PC-9 (cell line): Measurements from ENCODE around the gene SEC14L1.

ENCODE experiments used
- EZH2 ChIP-seq: fragments of 200-600 bp; sonication (generic); IDR thresholded peaks from 2 replicates; pipeline ENCODE4 v1.8.0; 2017; ENCODE audit warnings: antibody characterized with exemption, low read depth
- TF ChIP-seq, protein P1 (sequence below): fragments of 200-600 bp; sonication (generic); conservative IDR thresholded peaks from 2 replicates; pipeline ENCODE4 v1.6.1; 2017; ENCODE audit warnings: mixed run types, antibody characterized with exemption, mild to moderate bottlenecking, moderate library complexity

DNA sequence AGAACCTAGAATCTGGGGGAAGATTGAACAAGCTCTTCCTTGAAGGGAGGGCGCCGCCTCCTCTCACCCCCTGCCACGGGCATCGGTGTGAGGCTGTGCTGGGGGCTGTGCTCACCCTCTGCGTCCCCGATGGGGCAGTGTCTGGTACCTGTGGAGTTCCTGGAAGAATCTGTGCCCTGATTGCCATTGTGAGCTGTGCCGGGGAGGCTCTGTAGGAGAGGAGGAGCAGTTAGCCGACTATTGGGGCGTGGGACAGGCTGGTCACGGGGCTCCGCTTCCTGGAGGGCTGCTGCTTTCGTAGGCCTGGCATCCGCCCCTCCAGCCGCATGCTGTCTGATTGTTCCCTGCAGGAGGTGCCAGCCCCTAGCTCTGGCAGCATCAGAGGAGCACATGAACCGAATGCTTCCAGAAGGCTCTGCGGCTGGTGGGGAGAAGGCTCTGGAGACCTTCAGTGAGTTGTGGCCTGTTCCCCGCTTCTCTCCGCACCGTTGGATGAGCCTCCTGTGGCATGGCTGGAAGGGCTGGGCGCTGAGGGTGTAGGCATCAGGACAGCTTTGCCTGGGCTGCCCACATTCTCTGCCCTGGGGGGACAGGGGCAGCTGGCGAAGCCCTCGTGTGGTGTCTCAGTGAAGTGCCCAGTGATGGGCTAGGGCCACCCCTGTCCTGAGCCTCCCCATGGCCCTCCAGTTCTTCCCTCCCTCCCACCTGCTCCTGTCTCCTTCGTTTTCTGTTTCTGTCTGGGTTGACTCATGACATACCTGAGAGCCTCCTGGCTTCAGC, 86.9 kb downstream of the SEC14L1 start:
- TF ChIP-seq, protein P1, sequence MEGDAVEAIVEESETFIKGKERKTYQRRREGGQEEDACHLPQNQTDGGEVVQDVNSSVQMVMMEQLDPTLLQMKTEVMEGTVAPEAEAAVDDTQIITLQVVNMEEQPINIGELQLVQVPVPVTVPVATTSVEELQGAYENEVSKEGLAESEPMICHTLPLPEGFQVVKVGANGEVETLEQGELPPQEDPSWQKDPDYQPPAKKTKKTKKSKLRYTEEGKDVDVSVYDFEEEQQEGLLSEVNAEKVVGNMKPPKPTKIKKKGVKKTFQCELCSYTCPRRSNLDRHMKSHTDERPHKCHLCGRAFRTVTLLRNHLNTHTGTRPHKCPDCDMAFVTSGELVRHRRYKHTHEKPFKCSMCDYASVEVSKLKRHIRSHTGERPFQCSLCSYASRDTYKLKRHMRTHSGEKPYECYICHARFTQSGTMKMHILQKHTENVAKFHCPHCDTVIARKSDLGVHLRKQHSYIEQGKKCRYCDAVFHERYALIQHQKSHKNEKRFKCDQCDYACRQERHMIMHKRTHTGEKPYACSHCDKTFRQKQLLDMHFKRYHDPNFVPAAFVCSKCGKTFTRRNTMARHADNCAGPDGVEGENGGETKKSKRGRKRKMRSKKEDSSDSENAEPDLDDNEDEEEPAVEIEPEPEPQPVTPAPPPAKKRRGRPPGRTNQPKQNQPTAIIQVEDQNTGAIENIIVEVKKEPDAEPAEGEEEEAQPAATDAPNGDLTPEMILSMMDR = no peak
- TF ChIP-seq EZH2 = no peak
